Brain microvascular endothelial cell (primary cell): ENCODE measurements around the gene ZBTB38.

ENCODE experiments used
- DNase-seq: peaks from one replicate; pipeline ENCODE4 v3.0.0-alpha.2; 2020
- H3K27ac ChIP-seq: fragments of 250-450 bp; sonication (Bioruptor Pico); 2 replicates; pipeline ENCODE4 v1.5.1; 2020; ENCODE audit warnings: mild to moderate bottlenecking, moderate library complexity
- H3K27me3 ChIP-seq: fragments of 250-450 bp; sonication (Bioruptor Pico); replicated peaks from 2 replicates; pipeline ENCODE4 v1.5.1; 2020; ENCODE audit warnings: mild to moderate bottlenecking
- H3K36me3 ChIP-seq: fragments of 250-450 bp; sonication (Bioruptor Pico); replicated peaks from 2 replicates; pipeline ENCODE4 v1.5.1; 2020; ENCODE audit warnings: mild to moderate bottlenecking
- H3K4me3 ChIP-seq: 2 replicates; pipeline ENCODE4 v1.5.1; 2011; ENCODE audit warnings: low read depth, mild to moderate bottlenecking, control low read depth, low read length, moderate library complexity
- in situ Hi-C: cut with HindIII; loops from 2 replicates; pipeline ENCODE4 v1.10.0; 2017; ENCODE audit warnings: low sequenced_read_pairs, low pct_ligation_motif_present
- TF ChIP-seq, protein P1 (sequence below): IDR thresholded peaks from 2 replicates; pipeline ENCODE4 v1.5.1; 2011; ENCODE audit warnings: low read depth, mild to moderate bottlenecking, moderate library complexity, low read length, control low read depth, inconsistent platforms; ENCODE audit errors: missing control alignments

Gene ZBTB38

DNA sequence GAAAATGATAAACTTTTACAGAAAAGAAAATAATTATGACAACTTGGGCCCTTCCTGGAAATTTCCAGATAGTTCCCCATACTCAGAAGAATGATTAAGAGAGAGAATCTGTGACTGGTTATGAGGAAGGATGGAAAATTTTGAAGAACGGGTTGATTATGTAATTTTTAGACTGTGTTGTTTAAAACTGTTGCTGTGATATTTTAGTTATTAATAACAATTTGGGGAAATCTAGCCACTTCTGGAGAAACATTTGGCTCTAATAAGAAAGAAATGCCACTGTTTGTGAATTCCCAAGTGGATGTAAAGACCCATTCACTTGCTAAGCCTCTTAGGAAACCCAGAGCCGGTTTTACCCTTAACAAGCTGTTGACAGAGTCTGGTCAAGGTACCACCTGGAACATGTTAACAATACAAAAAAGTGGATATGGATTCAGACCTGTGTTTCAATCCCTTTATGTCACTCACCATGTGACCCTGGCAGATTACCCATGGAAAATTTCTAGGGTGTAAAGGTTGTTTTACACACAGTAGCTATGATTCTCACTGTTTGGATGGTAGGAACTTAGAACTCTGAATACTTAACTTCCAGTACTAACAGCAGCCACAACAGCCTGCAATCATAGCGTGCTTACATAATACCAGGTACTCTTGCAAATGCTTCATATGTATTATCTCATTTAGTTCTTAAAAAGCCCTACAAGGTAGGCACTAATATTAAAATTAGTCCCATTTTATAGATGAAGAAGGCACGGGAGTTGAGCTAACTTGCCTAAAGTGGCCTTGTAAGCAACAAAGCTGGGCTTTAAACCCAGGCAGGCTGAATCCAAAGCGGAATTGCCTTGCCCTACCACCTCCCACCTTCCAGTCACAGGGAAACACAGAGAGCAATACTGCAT is 32.0 kb downstream of the ZBTB38 start:
- Histone ChIP-seq H3K36me3 (peaks cover 69% of the 10 kb centered on the region), H3K27me3 (no peaks in the 10 kb centered on the region), H3K27ac (peak overlapping the region; percentile 95), H3K4me3 (no peak overlapping the region)
- in situ Hi-C loops = no loop called here
- no peak for DNase-seq
- TF ChIP-seq, protein P1, sequence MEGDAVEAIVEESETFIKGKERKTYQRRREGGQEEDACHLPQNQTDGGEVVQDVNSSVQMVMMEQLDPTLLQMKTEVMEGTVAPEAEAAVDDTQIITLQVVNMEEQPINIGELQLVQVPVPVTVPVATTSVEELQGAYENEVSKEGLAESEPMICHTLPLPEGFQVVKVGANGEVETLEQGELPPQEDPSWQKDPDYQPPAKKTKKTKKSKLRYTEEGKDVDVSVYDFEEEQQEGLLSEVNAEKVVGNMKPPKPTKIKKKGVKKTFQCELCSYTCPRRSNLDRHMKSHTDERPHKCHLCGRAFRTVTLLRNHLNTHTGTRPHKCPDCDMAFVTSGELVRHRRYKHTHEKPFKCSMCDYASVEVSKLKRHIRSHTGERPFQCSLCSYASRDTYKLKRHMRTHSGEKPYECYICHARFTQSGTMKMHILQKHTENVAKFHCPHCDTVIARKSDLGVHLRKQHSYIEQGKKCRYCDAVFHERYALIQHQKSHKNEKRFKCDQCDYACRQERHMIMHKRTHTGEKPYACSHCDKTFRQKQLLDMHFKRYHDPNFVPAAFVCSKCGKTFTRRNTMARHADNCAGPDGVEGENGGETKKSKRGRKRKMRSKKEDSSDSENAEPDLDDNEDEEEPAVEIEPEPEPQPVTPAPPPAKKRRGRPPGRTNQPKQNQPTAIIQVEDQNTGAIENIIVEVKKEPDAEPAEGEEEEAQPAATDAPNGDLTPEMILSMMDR = no peak

DNA sequence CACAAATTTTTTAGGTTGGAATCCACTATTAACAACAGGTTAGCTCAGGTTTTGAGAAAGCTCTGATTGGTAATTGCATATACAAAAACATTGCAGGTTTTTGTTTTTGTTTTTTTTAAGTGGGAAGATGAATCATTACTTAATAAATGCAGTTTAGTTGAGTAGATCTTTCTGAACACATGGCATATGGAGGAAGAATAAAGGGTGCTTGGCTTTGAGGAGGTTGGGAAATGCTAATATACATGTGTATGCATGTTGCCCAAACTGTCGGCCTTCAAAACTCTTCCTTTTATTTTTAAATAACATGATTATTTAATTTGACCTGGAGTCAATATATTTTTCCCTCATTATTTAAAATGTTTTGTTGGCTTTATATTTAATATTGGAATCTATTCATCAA is 32.8 kb downstream of the ZBTB38 start:
- in situ Hi-C loops = no loop called here
- DNase-seq = no peak
- Histone ChIP-seq H3K36me3 (peaks cover 70% of the 10 kb centered on the region), H3K27me3 (no peaks in the 10 kb centered on the region), H3K4me3 (no peak overlapping the region), H3K27ac (peak overlapping the region; percentile 95)
- TF ChIP-seq, protein P1 = no peak

DNA sequence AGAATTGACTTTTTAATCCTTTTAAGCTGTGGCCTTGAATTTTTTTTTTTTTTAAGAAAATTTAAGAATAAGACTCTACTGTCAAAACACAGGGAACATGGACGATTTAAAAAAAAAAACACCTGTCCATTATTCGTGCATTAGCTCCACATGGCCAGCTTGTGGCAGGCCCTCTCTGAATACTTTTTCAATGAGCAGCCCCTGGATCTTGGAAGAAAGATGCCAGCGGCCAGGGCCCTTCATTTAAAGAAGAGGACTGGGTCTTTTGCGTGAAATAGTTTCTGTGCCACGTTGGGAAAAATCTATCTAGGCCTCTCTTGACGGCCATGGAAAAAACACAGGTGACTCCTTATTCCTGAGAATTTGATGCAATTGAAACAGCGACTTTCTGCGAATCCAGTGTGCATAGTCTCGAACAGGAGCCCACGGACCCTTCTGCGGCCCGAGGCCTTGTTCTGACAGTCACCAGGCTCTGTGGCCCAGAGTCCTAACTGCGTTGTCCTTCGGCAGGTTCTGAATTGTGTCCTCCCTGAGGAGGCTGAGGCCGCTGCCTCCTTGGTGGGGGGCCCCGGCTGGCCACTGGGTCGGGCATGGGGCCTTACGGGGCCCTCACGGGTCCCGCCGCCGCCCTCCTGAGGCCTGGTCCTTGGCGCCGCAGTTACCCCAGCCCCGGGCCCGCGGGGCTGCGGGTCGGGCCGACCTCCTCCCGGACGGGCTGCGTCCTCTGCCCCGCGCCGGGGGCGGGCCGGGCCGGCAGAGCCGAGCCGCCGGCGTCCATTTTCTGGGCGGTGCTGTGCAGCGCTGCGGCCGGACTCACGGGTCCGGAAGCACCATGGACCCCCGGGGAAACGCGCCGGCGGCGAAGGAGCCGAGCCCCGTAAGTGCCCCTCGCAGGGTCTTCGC is 33.5 kb downstream of the ZBTB38 start:
- DNase-seq = no peak
- peaks cover 66% of the 10 kb centered on the region for H3K36me3 ChIP-seq
- no peaks in the 10 kb centered on the region for H3K27me3 ChIP-seq
- H3K27ac ChIP-seq = peak overlapping the region; percentile 95
- in situ Hi-C loops = no loop called here
- H3K4me3 ChIP-seq = peak overlapping the region; percentile 39
- TF ChIP-seq, protein P1 = no peak

DNA sequence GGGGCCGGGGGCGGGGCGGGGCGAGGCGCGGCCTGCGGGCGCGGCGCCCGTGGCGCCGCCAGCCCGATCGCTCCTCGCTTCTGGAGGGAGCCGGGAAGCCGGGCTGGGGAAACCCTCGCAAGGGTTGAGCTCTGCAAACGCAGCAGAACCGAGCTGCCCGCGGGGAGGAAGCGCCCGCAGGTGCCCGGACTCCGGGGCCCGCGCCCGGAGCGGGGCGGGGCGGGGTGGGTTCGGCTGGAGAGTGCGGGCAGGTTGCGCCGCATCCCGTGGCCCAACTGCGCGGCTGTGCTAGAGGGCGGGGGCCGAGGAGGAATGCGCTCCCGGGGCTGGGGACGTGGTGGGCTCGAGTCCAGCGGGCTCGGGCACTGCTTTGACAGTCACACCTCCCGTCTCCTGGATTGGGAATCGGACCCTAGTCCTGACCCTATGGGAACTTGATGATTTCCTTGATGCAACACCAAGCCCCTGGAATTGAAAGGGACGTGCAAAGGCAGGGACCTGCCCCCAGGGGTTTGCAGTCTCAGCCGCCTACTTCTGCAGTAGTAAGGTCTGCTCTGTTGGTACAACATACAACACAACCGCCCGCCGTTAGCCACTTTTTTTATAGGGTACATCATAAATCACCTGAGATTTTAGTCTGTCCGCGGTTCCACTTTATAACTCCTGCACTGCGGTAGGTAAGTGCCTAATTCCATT is 34.3 kb downstream of the ZBTB38 start:
- in situ Hi-C loops = no loop called here
- DNase-seq = peak; percentile 56

DNA sequence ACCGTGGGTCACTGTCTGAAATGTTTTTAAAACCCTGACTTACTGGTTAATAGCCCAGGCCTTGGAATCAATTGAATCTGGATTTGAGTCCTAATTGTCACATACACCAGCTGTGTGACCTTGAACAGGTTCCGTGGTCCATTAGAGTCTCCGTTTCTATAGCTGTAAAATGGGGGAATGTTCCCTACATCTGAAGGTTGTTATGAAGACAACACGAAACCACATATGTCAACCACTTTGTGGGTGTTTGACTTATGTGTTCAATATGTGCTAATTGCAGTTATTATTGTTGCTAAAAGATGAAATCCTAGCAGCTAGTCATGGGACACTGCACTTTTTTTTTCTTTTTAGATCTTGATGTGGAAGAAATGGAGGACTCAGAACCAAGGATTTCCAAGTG is 35.3 kb downstream of the ZBTB38 start:
- Histone ChIP-seq H3K27me3 (no peaks in the 10 kb centered on the region), H3K4me3 (no peak overlapping the region), H3K27ac (peak overlapping the region; percentile 95), H3K36me3 (peaks cover 64% of the 10 kb centered on the region)
- TF ChIP-seq, protein P1 = no peak
- no peak for DNase-seq
- in situ Hi-C loops = no loop called here

More for the DNA sequence above, 34.3 kb downstream of the ZBTB38 start:
- no peaks in the 10 kb centered on the region for H3K27me3 ChIP-seq
- peak overlapping the region; percentile 95 for H3K27ac ChIP-seq
- H3K36me3 ChIP-seq = peaks cover 62% of the 10 kb centered on the region
- H3K4me3 ChIP-seq = peak overlapping the region; percentile 39
- TF ChIP-seq, protein P1 = no peak
